ENCODE results near the gene C10orf62.
A peak's percentile ranks its signal among the peaks of the same experiment; 100 is the strongest.
"Not testable (repeated sequence)": the region's sequence is repeated elsewhere in the genome, so short reads cannot be mapped to it uniquely, and the experiment has no call there.

C10orf62 gene

GRCh38 chr10:97589479-97589878 lies at the start of gene C10orf62:
C10orf62 (plus strand) TSS chr10:97589721; CDS start chr10:97589898, 177 bp downstream.
- DNase-seq (ENCODE audit: low read depth): no peak

GRCh38 chr10:97540669-97541500 lies 48.6 kb upstream of the C10orf62 start:
- DNase-seq (ENCODE audit: low read depth): no peak

- peak; percentile 95 for DNase-seq (ENCODE audit: low read depth)
Measured at GRCh38 chr10:97542169-97543024, 47.1 kb upstream of the C10orf62 start.

GRCh38 chr10:97543025-97543546 lies 46.4 kb upstream of the C10orf62 start:
- DNase-seq (ENCODE audit: low read depth): peak; percentile 99

- no peak for DNase-seq (ENCODE audit: low read depth)
Measured at GRCh38 chr10:97546456-97547270, 42.9 kb upstream of the C10orf62 start.

- no peak for DNase-seq (ENCODE audit: low read depth)
Measured at GRCh38 chr10:97547271-97547600, 42.3 kb upstream of the C10orf62 start.

GRCh38 chr10:97547962-97548361 lies 41.6 kb upstream of the C10orf62 start:
- DNase-seq (ENCODE audit: low read depth): no peak

- DNase-seq (ENCODE audit: low read depth): no peak
Measured at GRCh38 chr10:97548828-97549455, 40.6 kb upstream of the C10orf62 start.

- no peak for DNase-seq (ENCODE audit: low read depth)
Measured at GRCh38 chr10:97549587-97550322, 39.8 kb upstream of the C10orf62 start.

GRCh38 chr10:97550336-97551149 lies 39.0 kb upstream of the C10orf62 start:
- DNase-seq (ENCODE audit: low read depth): no peak

GRCh38 chr10:97551271-97551670 lies 38.2 kb upstream of the C10orf62 start:
- DNase-seq (ENCODE audit: low read depth): no peak

GRCh38 chr10:97553575-97554031 lies 35.9 kb upstream of the C10orf62 start:
- DNase-seq (ENCODE audit: low read depth): peak; percentile 73

- not testable (repeated sequence) for DNase-seq (ENCODE audit: low read depth)
Measured at GRCh38 chr10:97554336-97554735, 35.2 kb upstream of the C10orf62 start.

- not testable (repeated sequence) for DNase-seq (ENCODE audit: low read depth)
Measured at GRCh38 chr10:97555541-97555940, 34.0 kb upstream of the C10orf62 start.

- not testable (repeated sequence) for DNase-seq (ENCODE audit: low read depth)
Measured at GRCh38 chr10:97560731-97561381, 28.7 kb upstream of the C10orf62 start.

- DNase-seq (ENCODE audit: low read depth): not testable (repeated sequence)
Measured at GRCh38 chr10:97561386-97562077, 28.0 kb upstream of the C10orf62 start.

- DNase-seq (ENCODE audit: low read depth): not testable (repeated sequence)
Measured at GRCh38 chr10:97562329-97562728, 27.2 kb upstream of the C10orf62 start.

- no peak for DNase-seq (ENCODE audit: low read depth)
Measured at GRCh38 chr10:97563337-97563736, 26.2 kb upstream of the C10orf62 start.

GRCh38 chr10:97564776-97565175 lies 24.7 kb upstream of the C10orf62 start:
- DNase-seq (ENCODE audit: low read depth): no peak

All from ELR (cell line).